Cardiac muscle cell (in vitro differentiated cells and primary cell): ENCODE results near the gene MKLN1. TPM values are rescaled to one million over a fixed set of nuclear protein-coding genes. Genes with fewer than 3 reads are reported as not detected.
A peak's percentile ranks its signal among the peaks of the same experiment; 100 is the strongest.

Experiments
- DNase-seq, 2 donors: peaks; one replicate each; pipeline versions ENCODE4 v3.0.0 to v3.0.0-alpha.2; 2010 to 2017; ENCODE audit warnings: low read depth in 1 of 2, low spot score in 1 of 2
- H3K27ac ChIP-seq: fragments of 200-600 bp; sonication (generic); 2 replicates; pipeline ENCODE4 v1.5.1; 2016
- H3K27me3 ChIP-seq: fragments of 200-600 bp; sonication (generic); 2 replicates; pipeline ENCODE4 v1.6.0; 2016; ENCODE audit warnings: control low read depth
- H3K36me3 ChIP-seq: fragments of 200-600 bp; sonication (generic); 2 replicates; pipeline ENCODE4 v1.5.1; 2016; ENCODE audit warnings: control low read depth
- H3K4me1 ChIP-seq: fragments of 200-600 bp; sonication (generic); 2 replicates; pipeline ENCODE4 v1.8.1; 2017; ENCODE audit warnings: low read depth, mild to moderate bottlenecking, mixed run types
- H3K4me3 ChIP-seq: fragments of 200-600 bp; sonication (generic); 2 replicates; pipeline ENCODE4 v1.5.1; 2016; ENCODE audit warnings: mild to moderate bottlenecking
- H3K9me3 ChIP-seq: fragments of 200-600 bp; sonication (generic); 2 replicates; pipeline ENCODE4 v1.5.1; 2017; ENCODE audit warnings: low read depth, mild to moderate bottlenecking, control low read depth
- CTCF ChIP-seq: IDR thresholded peaks from 2 replicates; pipeline ENCODE4 v1.5.1; 2012; ENCODE audit warnings: low read depth, mild to moderate bottlenecking, low read length
- polyA plus RNA-seq: library from polyadenylated mRNA; unstranded; fragments of >200 nt; fragmentation: Nextera tagmentation; extraction: Ambion mirVana; gene quantifications from 2 replicates; pipeline ENCODE4 v1.2.1, GENCODE V29; 2016
- total RNA-seq: library from RNA; depleted of rRNA; stranded (reverse); fragments of >200 nt; gene quantifications from 2 replicates; pipeline ENCODE4 v1.2.3, GENCODE V29; 2016

MKLN1 gene
- total and polyA plus RNA-seq, 2 experiments from 2014 or later, result 26.2 to 35.5 TPM

- H3K27me3 ChIP-seq, result no peaks in the 10 kb centered on the region
- H3K4me1 ChIP-seq, result peaks cover 5% of the 10 kb centered on the region
- H3K4me3 ChIP-seq, result no peak overlapping the region
- H3K36me3 ChIP-seq, result no peaks in the 10 kb centered on the region
- no peak for DNase-seq
- no peaks in the 10 kb centered on the region for H3K9me3 ChIP-seq
- H3K27ac ChIP-seq, result no peak overlapping the region
- no peak for TF ChIP-seq CTCF
Observed at GRCh38 chr7:131342864-131343442, 15.3 kb downstream of the MKLN1 start.

- Histone ChIP-seq H3K36me3 (no peaks in the 10 kb centered on the region), H3K27me3 (no peaks in the 10 kb centered on the region), H3K4me3 (no peak overlapping the region), H3K9me3 (no peaks in the 10 kb centered on the region), H3K27ac (peak overlapping the region; percentile 48), H3K4me1 (peaks cover 5% of the 10 kb centered on the region)
- no peak for DNase-seq
- TF ChIP-seq CTCF, result no peak
Observed at GRCh38 chr7:131346885-131347592, 19.4 kb downstream of the MKLN1 start.

- no peak for DNase-seq
- no peak overlapping the region for H3K27ac ChIP-seq
- no peaks in the 10 kb centered on the region for H3K36me3 ChIP-seq
- TF ChIP-seq CTCF, result no peak
- peaks cover 5% of the 10 kb centered on the region for H3K4me1 ChIP-seq
- H3K9me3 ChIP-seq, result no peaks in the 10 kb centered on the region
- no peak overlapping the region for H3K4me3 ChIP-seq
- H3K27me3 ChIP-seq, result no peaks in the 10 kb centered on the region
Observed at GRCh38 chr7:131352032-131352431, 24.4 kb downstream of the MKLN1 start.

GRCh38 chr7:131354390-131354789 lies 26.7 kb downstream of the MKLN1 start:
- DNase-seq, result no peak
- Histone ChIP-seq H3K27me3 (no peaks in the 10 kb centered on the region), H3K27ac (no peak overlapping the region), H3K4me3 (no peak overlapping the region), H3K9me3 (no peaks in the 10 kb centered on the region), H3K4me1 (no peaks in the 10 kb centered on the region), H3K36me3 (no peaks in the 10 kb centered on the region)
- TF ChIP-seq CTCF, result no peak

GRCh38 chr7:131355917-131356777 lies 28.5 kb downstream of the MKLN1 start:
- DNase-seq, result peak in 1 of 2 donors; percentile 41
- Histone ChIP-seq H3K4me3 (no peak overlapping the region), H3K9me3 (no peaks in the 10 kb centered on the region), H3K27me3 (no peaks in the 10 kb centered on the region), H3K27ac (no peak overlapping the region), H3K4me1 (no peaks in the 10 kb centered on the region), H3K36me3 (no peaks in the 10 kb centered on the region)
- no peak for TF ChIP-seq CTCF
